ENCODE measurements around the gene CLCF1.
A peak's percentile ranks its signal among the peaks of the same experiment; 100 is the strongest.

The CLCF1 gene

DNA sequence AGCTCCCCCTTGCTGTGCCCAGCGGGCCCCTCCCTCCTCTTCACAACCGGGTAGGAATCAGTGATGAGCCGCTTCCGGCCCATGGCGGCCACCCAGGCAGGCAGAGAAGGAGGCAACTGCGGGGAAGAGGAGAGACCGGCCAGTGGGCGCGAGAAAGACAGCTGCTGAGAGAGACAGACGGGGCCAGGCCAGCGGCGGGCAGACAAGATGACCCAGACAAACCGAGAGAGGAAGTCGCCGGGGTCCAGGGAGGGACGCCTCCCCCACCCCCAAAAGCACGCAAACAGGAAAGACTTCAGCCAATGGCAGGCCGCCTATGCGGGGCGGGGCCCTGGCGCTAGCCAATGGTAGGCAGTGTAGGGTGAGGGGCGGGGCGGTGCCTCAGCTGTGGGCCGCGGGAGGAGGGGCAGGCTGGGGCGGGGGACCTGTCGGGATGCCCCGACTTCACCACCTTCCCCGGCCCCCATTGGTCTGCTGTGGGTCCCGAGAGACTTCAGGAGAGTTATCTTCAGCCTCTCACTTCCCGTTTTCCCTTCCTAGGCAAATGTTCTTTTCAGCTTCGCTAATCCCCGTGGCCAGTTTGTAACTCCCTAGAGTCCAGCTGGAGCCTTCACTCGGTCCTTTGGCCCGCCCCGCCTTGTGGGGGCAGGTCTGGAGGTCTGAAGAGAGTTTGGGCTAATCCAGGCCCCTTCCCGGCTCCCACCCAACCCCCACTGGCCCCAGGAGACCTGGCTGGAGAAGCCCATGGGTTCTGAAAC lies 19.9 kb downstream of the CLCF1 start, which contains the start of gene POLD4:
Gene POLD4 (minus strand): TSS at position 230 of the 758 bp plus-strand sequence. CDS start 147 bp downstream, at position 83.
- Histone ChIP-seq H3K4me3 (ENCODE audit: insufficient read depth in 1 of 2, low read depth in 1 of 2, low read length in 2 of 2) (peak within 1 kb of the TSS; percentile 73 to 89), H3K4me2 (ENCODE audit: low read length, poor library complexity, severe bottlenecking) (peak within 1 kb of the TSS; percentile 84), H3K23ac (ENCODE audit: low read length in 2 of 2) (peak within 1 kb of the TSS; percentile 9 to 16), H2BK120ac (ENCODE audit: low read depth, low read length) (peak within 1 kb of the TSS; percentile 82), H4K8ac (ENCODE audit: low read length) (peak within 1 kb of the TSS; percentile 95), H2BK5ac (ENCODE audit: low read depth, low read length, poor library complexity, severe bottlenecking) (peak within 1 kb of the TSS; percentile 87), H3K27me3 (ENCODE audit: control insufficient read depth in 1 of 2, insufficient read depth in 1 of 2, low read length in 2 of 2) (no peaks in the 10 kb centered on the region), H2AK5ac (ENCODE audit: low read length, severe bottlenecking) (peak within 1 kb of the TSS; percentile 91), H2BK12ac (ENCODE audit: low read length in 2 of 2) (peak within 1 kb of the TSS; percentile 65 to 82), H3K18ac (ENCODE audit: low read depth in 1 of 2, low read length in 2 of 2) (peak within 1 kb of the TSS; percentile 94 to 95), H3K4ac (ENCODE audit: low read depth in 1 of 2, low read length in 2 of 2) (peak within 1 kb of the TSS; percentile 69 to 83), H3K27ac (ENCODE audit: low read length, poor library complexity, severe bottlenecking) (peak within 1 kb of the TSS; percentile 99), H3K9me3 (ENCODE audit: control insufficient read depth, low read length) (no peaks in the 10 kb centered on the region), H3K79me1 (replicated peaks; ENCODE audit: low read length, poor library complexity, severe bottlenecking) (peaks cover 7% of the 10 kb centered on the region), H3K36me3 (ENCODE audit: control insufficient read depth in 1 of 2, insufficient read depth in 2 of 2, low read depth in 1 of 2, low read length in 2 of 2) (peaks cover 5 to 6% of the 10 kb centered on the region in 2 experiments), H2AFZ (ENCODE audit: low read depth, low read length) (no peak within 1 kb of the TSS), H4K91ac (ENCODE audit: low read length) (peak within 1 kb of the TSS; percentile 98), H3K14ac (ENCODE audit: low read length in 2 of 2) (peak within 1 kb of the TSS in 1 of 2 experiments; percentile 88), H2BK15ac (ENCODE audit: low read depth, poor library complexity, severe bottlenecking) (peak within 1 kb of the TSS; percentile 90), H3K9ac (ENCODE audit: low read length) (peak within 1 kb of the TSS; percentile 94), H3K4me1 (ENCODE audit: control insufficient read depth, insufficient read depth, low read depth, low read length) (peaks cover 53% of the 10 kb centered on the region)
- DNase-seq: peak; percentile 98
- WGBS: under 1% methylated on average over 25 of the region's 37 CpGs

GRCh38 chr11:67352546-67353316 lies 20.7 kb downstream of the CLCF1 start:
- peak overlapping the region; percentile 63 to 64 for H2BK12ac ChIP-seq (ENCODE audit: low read length in 2 of 2)

DNA sequence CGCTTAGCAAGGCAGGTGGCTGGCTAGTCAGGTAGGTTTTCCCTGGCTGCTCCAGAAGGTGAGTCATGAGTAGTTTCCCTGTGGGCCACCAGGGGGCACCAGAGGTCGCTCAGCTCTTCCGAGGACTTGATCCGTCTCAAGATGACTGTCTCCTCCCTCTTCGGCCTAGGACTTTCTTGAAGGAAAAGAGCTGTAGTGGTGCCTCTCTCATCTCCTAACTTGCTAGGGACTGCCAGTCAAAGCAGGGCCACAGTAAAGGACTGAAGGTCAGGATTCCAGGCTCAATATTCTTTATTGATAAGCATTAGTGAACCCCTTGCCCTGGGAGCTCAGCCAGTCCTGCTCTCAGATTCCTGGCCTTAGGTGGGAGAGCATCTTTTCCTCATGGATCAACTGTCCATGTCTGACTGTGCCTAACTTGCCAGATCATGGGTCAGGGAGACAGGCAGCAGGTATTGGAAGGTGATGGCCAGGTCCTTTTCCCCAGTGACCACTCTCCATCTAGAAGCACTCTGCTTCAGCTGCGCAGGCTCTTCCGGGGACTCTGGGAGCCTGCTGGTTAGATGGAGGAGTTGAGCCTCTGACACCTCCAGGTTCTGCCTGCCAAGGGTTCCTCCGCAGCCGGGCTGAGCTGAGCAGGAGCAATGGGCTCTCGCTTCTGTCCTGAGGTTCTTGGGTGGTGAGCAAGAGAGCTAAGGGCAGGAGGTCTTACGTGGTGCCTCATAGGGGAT lies 22.0 kb downstream of the CLCF1 start:
- peak; percentile 80 for DNase-seq
- Histone ChIP-seq H3K14ac (ENCODE audit: low read length in 2 of 2) (no peak overlapping the region), H3K27me3 (ENCODE audit: control insufficient read depth in 1 of 2, insufficient read depth in 1 of 2, low read length in 2 of 2) (no peaks in the 10 kb centered on the region), H3K23ac (ENCODE audit: low read length in 2 of 2) (no peak overlapping the region), H3K9me3 (ENCODE audit: control insufficient read depth, low read length) (no peaks in the 10 kb centered on the region), H2AFZ (ENCODE audit: low read depth, low read length) (no peak overlapping the region), H3K4me3 (ENCODE audit: insufficient read depth in 1 of 2, low read depth in 1 of 2, low read length in 2 of 2) (peak overlapping the region in 1 of 2 experiments; percentile 24), H4K8ac (ENCODE audit: low read length) (peak overlapping the region; percentile 10), H2BK5ac (ENCODE audit: low read depth, low read length, poor library complexity, severe bottlenecking) (no peak overlapping the region), H3K27ac (ENCODE audit: low read length, poor library complexity, severe bottlenecking) (peak overlapping the region; percentile 8), H2BK120ac (ENCODE audit: low read depth, low read length) (no peak overlapping the region), H2BK15ac (ENCODE audit: low read depth, poor library complexity, severe bottlenecking) (no peak overlapping the region), H3K18ac (ENCODE audit: low read depth in 1 of 2, low read length in 2 of 2) (no peak overlapping the region), H4K91ac (ENCODE audit: low read length) (peak overlapping the region; percentile 37), H2AK5ac (ENCODE audit: low read length, severe bottlenecking) (peak overlapping the region; percentile 11), H3K9ac (ENCODE audit: low read length) (peak overlapping the region; percentile 61), H2BK12ac (ENCODE audit: low read length in 2 of 2) (peak overlapping the region; percentile 6 to 40), H3K4ac (ENCODE audit: low read depth in 1 of 2, low read length in 2 of 2) (no peak overlapping the region), H3K4me2 (ENCODE audit: low read length, poor library complexity, severe bottlenecking) (no peak overlapping the region), H3K36me3 (ENCODE audit: control insufficient read depth in 1 of 2, insufficient read depth in 2 of 2, low read depth in 1 of 2, low read length in 2 of 2) (peaks cover 5 to 6% of the 10 kb centered on the region in 2 experiments), H3K79me1 (replicated peaks; ENCODE audit: low read length, poor library complexity, severe bottlenecking) (peaks cover 5% of the 10 kb centered on the region), H3K4me1 (ENCODE audit: control insufficient read depth, insufficient read depth, low read depth, low read length) (peaks cover 38% of the 10 kb centered on the region)
- 56% methylated on average over 11 of the region's 11 CpGs for WGBS

More at GRCh38 chr11:67352546-67353316, 20.7 kb downstream of the CLCF1 start:
- H3K9me3 ChIP-seq (ENCODE audit: control insufficient read depth, low read length): no peaks in the 10 kb centered on the region
- peak overlapping the region; percentile 94 for H3K9ac ChIP-seq (ENCODE audit: low read length)
- peak overlapping the region; percentile 95 for H4K8ac ChIP-seq (ENCODE audit: low read length)
- H3K27ac ChIP-seq (ENCODE audit: low read length, poor library complexity, severe bottlenecking): peak overlapping the region; percentile 99
- no peak overlapping the region for H2AFZ ChIP-seq (ENCODE audit: low read depth, low read length)
- H2BK15ac ChIP-seq (ENCODE audit: low read depth, poor library complexity, severe bottlenecking): peak overlapping the region; percentile 90
- H3K14ac ChIP-seq (ENCODE audit: low read length in 2 of 2): peak overlapping the region in 1 of 2 experiments; percentile 88
- peaks cover 7% of the 10 kb centered on the region for H3K79me1 ChIP-seq (replicated peaks; ENCODE audit: low read length, poor library complexity, severe bottlenecking)
- no peak for DNase-seq
- H4K91ac ChIP-seq (ENCODE audit: low read length): peak overlapping the region; percentile 98
- peak overlapping the region; percentile 9 to 16 for H3K23ac ChIP-seq (ENCODE audit: low read length in 2 of 2)
- peak overlapping the region; percentile 73 to 89 for H3K4me3 ChIP-seq (ENCODE audit: insufficient read depth in 1 of 2, low read depth in 1 of 2, low read length in 2 of 2)
- H2AK5ac ChIP-seq (ENCODE audit: low read length, severe bottlenecking): peak overlapping the region; percentile 28
- peak overlapping the region; percentile 69 to 83 for H3K4ac ChIP-seq (ENCODE audit: low read depth in 1 of 2, low read length in 2 of 2)
- no peaks in the 10 kb centered on the region for H3K27me3 ChIP-seq (ENCODE audit: control insufficient read depth in 1 of 2, insufficient read depth in 1 of 2, low read length in 2 of 2)
- H3K4me2 ChIP-seq (ENCODE audit: low read length, poor library complexity, severe bottlenecking): peak overlapping the region; percentile 84
- H3K4me1 ChIP-seq (ENCODE audit: control insufficient read depth, insufficient read depth, low read depth, low read length): peaks cover 48% of the 10 kb centered on the region
- H2BK120ac ChIP-seq (ENCODE audit: low read depth, low read length): peak overlapping the region; percentile 82
- peak overlapping the region; percentile 93 to 94 for H3K18ac ChIP-seq (ENCODE audit: low read depth in 1 of 2, low read length in 2 of 2)
- H3K36me3 ChIP-seq (ENCODE audit: control insufficient read depth in 1 of 2, insufficient read depth in 2 of 2, low read depth in 1 of 2, low read length in 2 of 2): peaks cover 5 to 6% of the 10 kb centered on the region in 2 experiments
- 22% methylated on average over 24 of the region's 25 CpGs for WGBS
- peak overlapping the region; percentile 80 for H2BK5ac ChIP-seq (ENCODE audit: low read depth, low read length, poor library complexity, severe bottlenecking)
